ENCODE data around the gene ANO10.
"Not testable (repeated sequence)": the region's sequence is repeated elsewhere in the genome, so short reads cannot be mapped to it uniquely, and the experiment has no call there.

Gene ANO10

DNA sequence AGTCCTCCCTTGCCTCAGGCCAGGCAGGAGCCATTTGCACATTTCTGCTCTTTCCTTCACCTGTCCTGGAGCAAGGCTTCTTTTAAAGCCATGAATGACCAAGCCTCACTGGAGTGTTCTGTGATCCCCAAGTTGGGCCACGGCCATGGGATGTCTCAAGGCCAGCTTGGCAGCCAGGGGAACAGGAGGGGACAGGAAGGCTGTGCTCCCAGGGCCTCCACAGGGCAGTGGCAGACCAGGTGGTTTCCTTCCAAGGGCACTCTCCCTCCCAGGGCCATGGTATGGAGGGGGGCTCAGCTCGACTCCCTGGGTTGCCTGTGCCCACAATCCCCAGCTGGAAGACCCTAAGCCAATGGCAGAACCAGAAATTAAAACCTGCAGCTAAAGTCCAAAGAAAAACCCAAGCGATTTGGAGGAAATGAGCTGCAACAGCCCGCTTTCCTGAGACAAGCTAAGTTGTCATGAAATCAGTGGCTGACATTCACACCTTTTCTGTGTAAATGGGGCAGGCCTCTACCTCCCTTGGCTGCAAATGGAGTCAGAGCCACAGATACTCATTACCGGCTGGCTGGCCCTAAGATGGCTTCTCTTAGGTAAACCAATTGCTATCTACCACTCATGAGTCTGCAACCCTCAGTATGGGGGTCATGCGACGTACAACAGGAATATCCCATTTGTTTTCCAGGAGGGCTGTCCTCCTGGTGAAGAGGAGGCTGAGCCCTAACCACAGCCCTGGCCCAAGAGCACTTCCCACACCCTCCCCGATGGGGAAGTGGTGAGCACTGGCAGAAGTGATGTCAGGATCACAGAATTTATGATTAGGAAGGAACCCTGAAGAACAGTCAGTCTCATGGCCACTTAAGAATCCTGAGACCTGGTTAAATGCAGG is 252.2 kb downstream of the ANO10 start:
- no peak for DNase-seq

DNA sequence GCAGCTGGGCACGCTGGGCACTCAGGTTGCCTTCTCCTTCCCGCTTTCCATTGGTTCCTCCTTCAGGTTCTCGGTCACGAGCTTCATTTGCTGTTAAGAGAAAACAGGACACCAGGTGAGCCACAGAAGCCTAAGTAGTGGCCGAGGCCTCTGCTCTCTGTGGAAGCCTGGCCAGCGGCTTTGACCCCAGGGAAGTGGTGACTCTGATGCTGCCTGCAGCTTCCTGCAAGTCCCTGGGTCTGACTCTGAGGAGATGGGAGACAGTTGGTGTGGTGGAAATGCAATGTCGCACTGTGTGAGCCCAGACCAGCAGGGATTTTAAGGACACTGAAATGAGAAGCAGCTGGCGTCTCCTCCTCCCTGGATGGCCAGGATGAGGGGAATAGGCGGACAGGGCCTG is 254.9 kb downstream of the ANO10 start:
- DNase-seq, result no peak

DNA sequence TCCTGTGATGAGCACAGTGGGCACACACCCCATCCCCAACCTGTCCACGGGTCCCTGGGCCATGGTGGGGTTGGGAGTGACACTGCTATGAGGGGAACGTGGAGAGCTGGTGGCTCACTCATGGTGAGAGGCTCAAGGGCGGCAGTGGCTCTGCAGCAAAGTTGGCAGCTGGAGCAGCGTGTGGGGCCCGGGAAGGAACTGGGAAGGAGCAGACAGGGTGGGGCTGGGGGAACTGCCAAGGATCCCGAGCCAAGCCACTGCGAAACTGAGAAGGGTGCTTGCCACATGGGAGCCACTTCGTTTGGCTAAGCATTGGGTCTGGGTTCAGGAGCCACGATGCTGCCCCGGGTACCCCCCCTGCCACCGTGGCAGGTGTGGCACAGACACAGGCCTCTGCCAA is 255.3 kb downstream of the ANO10 start:
- no peak for DNase-seq

DNA sequence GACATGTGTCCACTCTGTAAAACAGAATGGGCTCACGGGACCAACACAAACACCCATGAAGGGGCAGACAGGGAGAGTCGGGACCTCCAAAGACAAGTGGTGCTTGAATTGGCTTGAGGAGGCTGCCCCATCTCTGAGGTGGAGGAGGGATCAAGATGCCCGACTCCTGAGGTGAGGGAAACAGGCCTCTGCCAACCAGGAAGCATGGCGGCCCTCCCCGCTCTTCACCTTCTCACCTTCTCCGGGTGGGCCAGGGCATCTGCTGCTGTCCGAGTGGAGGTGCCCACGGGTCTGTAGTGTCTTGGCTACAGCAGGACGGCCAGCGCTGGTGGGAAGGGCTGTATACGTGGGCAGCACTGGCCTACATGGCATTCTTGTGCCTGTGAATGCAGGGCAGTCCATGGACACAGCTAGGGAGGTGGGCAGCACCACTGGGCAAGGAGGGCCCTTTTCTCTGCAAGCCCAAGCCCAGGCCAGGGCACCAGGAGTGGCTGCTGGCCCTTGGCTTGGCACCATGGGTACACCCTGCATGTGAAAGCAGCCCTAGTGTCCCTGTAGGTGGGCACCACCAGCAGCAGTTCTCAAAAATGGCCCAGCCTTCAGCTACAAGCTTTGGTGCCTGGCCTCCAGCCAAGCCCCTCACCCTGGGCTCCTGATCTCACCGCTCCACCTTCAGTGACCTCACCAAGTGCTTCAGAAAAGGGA is 256.1 kb downstream of the ANO10 start:
- DNase-seq, result no peak

DNA sequence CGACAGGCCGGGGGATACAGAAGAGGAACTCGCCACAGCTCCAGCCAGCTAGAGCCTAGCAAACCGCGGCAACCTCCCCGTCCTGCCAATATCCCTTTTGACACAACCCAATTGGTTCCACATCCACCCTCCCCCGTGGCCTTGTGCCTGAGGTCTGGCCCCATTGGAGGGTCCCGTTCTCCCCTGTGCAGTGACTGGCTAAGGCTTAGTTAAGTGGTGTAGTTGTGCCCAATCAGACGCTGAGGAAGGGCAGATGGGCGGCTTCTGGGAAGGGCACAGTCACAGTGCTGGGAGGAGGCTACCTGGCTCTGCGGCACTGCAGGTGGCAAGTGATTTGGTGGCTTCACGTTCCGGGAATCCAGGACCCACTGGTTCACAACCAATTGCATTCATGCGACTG is 256.9 kb downstream of the ANO10 start:
- DNase-seq, result no peak

DNA sequence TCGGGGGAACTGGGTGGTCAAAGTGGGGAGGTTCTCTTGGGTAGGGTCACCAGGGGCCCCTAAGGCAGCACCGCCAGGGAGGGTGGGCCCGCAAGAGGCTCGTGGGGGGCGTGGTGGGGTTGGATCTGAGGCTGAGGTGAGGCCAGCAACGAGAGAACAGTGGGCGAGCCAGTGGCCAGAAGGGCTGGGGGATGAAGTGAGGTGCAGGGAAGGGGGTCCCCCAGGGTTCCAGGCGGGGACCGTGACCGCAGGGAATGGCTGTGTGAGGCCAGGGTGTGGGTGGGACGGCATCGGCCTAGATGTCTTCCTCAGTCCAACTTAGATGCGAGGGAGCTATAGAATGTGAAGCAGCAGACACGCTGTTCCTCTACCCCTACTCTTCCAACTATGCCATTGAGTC is 257.3 kb downstream of the ANO10 start:
- no peak for DNase-seq

DNA sequence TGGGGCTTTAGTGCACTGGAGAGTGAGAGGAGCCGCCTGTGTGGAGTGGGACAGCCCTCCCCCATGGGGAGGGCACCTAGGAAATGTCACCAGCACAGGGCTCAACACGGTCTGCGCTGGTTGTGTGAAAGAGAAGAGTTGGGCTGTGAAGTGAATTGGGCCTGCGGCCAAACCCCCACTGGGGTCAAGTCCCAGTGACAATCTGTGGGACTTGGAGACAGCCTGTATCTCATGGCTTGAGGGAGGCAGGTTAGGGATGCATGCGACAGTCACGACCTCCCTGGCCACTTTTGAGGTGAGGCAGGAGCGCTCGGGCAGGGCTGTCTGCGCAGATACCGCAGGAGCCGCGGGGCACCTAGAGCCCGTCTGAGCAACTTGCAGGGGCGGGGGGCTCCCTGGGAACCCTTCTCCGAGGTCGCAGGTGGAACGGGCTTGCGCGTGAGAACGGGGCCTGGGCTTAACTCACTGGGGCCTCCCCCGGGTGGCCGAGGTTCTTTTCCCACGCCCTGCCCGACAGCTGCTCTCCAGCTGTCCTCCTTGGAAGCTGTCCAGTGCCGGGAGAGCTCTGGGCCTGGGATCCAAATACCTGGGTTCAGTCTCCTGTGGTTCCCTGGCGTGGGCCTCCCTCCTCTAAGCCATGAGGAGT is 258.1 kb downstream of the ANO10 start:
- no peak for DNase-seq

DNA sequence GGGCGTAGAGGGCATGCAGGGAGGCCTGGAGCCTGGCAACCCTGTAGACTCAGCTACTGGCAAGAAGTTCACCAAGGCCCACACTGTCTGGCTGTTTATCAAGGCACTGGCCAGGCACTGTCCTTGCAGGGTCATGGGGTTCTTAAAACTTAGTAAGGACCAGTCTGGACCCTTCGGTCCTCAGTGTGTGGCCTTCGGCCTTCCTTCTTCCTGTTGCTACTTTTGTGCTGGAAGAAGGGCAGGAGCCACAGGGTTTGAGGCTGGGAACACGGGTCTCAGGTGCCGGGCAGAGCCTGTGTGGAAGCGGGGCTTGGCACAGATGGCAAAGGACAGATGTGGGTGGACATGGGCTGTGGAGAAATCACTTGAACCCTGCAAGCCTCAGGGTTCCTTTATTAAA is 258.9 kb downstream of the ANO10 start:
- DNase-seq, result no peak

DNA sequence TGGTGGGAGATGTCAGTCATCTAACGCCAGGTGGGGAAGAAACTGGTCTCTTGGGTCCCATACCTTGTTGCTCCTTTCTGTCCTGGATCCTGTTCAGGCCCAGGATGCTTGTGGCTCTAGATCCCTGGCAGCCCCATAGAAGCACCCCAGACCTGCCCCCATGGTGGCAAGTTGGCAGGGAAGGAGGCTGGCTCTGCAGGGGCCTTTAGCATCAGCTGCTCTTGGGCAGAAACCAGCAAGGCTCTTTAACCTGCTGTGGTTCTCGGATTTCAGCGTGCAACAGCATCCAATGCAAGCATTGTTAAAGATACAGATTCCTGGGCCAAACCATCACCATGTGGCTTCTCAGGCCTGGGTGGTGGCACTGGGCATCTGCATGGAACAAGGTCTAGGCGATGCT is 259.6 kb downstream of the ANO10 start:
- DNase-seq, result no peak

DNA sequence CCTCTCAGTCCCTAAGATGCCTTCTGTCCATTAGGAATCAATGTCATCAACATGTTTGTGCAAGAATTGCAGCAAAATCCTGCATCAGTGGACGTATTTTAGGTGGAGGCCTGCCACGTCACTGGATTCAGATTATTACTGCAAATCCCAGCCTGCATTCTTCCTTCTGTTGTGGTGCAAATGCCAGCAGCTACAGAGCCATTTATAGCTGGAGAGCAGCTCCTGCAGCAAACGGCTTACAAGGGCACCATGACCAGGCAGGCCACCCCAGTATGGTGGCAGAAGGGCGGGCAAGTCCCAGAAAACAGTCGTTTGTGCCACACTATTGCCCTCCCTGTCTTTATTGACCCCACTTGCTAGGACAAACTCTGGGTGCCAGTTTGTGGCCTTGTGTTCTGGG is 260.7 kb downstream of the ANO10 start:
- no peak for DNase-seq

DNA sequence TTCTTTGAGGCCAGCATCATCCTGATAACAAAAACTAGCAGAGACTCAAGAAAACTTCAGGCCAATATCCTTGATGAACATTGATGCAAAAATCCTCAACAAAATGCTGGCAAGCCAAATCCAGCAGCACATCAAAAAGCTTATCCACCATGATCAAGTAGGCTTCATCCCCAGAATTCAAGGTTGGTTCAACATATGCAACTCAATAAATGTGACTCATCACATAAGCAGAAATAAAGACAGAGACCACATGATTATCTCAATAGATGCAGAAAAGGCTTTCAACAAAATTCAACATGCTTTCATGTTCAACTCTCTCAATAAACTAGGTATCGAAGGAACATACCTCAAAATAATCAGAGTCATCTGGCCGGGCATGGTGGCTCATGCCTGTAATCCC is 265.8 kb downstream of the ANO10 start:
- DNase-seq, result not testable (repeated sequence)

DNA sequence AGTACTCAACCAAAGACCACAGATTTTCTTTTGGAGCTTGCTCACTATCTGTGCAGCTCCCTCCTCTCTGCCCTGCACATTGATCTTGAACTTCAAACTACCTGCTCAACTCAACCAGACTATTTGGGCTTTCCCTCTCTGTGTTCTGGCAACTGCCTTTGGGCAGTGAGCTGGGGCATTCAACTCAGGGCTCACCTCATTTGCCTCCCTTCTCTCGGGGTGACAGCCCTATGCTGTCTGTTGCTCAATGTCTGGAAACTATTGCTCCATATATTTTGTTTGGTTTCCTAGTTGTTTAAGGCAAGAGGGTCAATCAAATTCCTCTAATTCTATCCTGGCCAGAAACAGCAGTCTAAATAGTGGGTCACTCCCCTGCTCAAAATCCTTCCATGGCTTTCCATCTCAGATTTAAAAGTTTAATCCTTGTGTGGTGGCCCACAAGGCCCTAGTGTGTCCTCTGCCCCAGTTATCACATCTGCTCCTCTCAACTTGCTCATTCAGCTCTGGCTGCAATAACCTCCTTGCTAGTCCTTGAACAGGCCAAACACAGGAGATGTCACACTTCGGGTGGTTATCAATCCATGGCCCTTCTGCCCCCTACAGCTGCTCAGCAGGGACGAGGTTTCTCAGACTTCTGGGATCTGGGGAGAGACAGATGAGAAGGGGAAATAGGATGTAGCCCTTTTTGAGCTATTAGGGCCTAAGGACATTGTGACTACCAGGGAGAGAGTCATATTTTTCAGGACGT is 267.7 kb downstream of the ANO10 start:
- no peak for DNase-seq

DNA sequence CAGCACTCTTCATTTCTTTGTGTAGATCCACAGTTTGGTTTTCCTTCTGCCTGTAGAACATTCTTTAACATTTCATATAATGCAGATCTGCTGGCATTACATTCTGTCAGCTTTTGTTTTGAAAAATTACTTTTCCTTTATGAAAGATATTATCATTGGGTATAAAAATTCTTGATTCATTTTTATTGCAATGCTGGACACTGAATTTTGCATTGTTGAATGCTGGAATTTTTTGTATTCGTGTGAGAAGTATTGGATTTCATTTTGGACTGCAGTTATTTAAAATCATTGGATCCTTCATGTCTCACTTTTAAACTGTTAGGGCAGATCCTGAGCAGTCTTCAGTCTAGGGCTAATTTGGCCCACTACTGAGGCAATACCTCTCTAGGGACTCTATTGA is 268.4 kb downstream of the ANO10 start:
- DNase-seq, result no peak

DNA sequence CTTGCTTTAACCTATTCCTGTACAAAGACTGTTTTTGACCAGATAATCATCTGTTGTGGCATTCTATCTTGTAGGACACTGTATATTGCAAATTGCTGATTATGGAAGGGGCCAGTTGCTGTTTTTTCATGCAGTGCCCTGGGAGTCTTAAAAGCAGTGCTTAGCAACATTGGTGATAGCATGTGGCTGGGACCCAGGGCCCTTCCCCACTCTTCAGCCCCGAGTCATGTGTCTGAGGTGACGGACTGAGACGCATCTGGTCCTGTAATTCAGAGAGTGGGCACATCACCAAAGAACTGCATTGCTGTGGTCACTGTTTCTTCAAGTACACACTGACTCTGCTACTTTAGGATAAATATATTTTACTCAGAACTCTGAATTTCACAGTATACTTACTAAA is 272.1 kb downstream of the ANO10 start:
- no peak for DNase-seq

DNA sequence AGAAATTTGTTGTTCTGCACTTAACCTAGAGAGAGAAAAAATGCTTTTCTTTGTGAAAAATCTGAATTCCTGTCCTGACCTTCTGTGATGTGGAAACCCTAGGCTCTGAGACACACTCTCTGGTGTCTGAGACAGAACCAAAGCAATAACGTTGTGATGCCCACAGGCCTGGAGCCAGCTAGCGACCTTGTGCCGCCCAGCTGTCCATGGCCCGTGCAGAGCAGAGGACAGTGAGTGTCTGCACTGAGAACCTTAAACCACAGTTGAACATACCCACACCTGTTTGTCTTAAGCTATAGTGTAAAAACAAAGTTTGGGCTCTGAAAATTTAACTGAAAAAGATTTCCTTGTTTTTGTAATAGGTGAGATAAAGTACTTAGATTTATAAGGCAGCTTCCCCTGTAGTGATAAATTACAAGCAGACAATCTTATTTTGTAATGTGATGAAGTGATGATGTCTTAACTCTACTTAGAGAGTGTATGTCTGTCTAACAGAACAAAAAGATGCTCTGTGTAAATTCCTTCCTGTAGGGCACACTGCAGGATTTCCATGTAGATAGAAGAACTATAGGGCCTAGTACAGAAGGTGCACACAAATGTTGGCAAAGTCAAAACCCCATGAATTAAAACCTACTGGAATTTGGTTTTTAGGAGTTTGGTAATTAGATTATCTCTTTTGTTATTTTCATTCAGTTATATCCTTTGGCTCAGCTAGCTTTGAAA is 272.8 kb downstream of the ANO10 start:
- no peak for DNase-seq

DNA sequence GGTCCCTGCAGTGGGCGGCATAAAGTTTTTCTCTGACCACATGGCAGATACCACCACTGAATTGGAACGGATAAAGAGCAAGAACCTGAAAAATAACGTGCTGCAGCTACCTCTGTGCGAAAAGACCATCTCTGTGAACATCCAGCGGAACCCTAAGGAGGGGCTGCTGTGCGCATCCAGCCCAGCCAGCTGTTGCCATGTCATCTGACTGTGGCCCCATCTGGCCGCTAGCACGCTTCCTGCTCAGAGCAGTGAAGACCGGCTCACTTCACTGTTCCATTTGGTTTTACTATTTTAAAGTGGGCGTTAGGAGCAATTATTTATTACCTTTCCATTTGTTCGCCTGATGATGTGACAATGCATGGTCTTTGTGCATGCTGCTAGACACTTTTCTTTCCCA is 273.5 kb downstream of the ANO10 start:
- no peak for DNase-seq

DNA sequence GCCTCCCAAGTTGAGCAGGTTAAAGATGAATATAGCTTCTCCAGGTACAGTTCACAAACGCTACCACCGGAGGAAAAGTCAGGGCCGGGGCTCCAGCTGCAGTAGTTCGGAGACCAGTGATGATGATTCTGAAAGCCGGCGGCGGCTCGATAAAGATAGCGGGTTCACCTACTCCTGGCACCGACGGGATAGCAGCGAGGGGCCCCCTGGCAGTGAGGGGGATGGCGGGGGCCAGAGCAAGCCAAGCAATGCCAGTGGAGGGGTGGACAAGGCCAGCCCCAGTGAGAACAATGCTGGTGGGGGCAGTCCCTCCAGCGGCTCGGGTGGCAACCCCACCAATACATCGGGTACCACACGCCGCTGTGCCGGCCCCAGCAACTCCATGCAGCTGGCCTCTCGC is 274.0 kb downstream of the ANO10 start:
- DNase-seq, result no peak

DNA sequence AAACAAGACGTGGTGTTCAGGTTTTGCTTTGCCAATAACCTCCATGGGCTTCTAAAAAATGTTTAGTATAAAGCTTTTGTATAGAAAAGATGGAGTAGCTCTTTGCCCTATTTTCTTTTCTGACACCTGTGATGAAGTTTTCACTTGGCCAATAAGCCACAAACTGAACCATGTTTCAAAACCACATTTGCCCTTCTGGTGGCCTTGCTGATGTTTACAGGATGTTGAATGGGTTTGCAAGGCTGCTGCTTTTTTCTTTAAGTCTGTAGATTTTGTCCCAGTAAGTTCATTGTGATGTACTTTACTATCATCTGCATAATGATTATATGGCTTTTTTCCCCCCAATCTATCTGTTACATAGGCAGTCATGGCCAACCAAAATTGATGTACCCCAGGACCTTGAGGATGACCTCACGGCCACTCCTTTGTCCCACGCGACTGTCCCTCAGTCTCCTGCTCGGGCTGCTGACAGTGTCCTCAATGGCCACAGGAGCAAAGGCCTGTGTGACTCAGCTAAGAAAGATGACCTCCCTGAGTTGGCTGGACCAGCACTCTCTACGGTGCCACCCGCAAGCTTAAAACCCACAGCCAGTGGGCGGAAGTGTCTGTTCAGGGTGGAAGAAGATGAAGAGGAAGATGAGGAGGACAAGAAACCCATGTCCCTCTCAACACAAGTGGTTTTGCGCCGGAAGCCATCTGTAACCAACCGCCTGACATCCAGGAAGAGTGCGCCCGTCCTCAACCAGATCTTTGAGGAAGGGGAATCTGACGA is 274.6 kb downstream of the ANO10 start:
- DNase-seq, result no peak

DNA sequence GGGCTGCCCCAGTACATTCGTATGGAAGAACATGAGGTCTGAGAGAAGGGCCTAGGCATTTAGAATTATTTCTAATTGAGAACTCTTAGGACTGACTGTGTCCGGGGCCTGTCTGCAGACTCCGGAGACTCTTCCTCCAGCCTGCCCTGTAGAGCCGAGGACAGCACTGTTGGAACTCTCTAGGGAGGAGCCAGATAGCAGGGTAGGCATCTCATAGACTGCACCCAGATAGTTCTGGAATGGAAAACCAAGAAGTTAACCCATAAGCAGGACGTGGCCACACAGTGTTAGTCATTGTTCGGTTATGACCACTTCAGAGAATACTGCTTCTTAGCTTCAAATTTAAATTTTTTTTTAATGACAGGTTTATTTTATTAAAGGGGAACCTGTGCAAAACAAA is 275.9 kb downstream of the ANO10 start:
- DNase-seq, result peak; percentile 59

DNA sequence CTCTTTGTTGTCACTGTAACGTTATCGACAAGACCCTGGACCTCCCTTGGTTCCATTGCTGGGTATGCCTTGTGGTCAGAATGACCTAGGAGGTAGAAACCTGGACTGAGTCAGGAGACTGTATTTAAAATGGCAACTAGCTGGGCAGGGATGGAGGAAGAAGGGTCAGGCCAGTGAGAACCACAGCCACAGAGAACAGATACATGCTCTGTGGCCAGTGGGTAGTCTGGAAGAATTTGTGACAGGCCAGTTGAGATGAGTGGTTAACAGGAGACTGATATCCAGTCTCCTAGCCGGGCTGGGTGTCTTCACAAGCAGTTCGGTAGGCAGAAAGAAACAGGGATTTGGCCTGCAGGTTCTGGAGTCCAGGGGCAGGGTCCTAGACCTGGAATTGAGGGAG is 276.6 kb downstream of the ANO10 start:
- DNase-seq, result no peak

DNA sequence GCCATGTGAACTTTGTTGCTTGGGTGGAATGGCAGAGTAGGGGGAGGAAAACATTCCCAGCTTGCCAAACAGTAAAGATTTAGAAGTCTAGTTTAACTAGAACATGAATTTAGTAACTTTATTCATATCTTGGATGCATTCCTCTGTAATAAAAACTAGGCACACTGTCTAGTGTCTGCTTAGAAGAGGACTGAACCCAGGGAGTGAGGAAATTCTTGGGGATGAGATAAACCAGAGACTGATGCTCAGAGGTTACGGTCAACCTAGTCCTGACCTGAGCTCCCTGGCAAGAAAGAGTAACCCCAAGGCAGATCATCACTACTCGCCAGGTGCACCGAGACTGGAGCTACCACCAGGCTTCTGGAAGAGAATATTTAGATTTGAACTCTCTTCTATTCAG is 277.3 kb downstream of the ANO10 start:
- DNase-seq, result no peak

DNA sequence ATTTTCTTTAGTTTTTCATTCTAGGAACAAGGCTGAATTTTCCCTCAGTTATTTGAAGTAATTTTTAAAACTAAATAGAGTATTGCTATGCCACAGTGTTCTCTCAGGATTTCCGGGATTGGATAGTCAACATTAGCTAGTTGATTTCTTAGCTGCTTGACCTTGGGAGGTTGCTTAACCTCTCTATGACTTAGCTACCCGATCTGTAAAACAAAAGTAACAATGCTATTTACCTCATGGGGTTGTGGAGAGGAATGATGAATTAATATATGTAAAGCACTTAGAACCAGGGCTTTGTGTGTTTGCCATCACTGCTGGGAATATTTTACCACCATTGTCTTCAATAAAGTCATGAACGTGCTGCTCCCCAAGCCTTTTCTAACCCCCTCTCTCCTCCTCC is 278.0 kb downstream of the ANO10 start:
- DNase-seq, result no peak

Data from fibroblast of skin of right biceps (primary cell).